Measurements from ENCODE around the gene PSMF1. TPM values are rescaled to one million over a fixed set of nuclear protein-coding genes. Genes with fewer than 3 reads are reported as not detected.

The PSMF1 gene
- total RNA-seq, 1 donor from 2014 or later = 86.0 TPM

DNA sequence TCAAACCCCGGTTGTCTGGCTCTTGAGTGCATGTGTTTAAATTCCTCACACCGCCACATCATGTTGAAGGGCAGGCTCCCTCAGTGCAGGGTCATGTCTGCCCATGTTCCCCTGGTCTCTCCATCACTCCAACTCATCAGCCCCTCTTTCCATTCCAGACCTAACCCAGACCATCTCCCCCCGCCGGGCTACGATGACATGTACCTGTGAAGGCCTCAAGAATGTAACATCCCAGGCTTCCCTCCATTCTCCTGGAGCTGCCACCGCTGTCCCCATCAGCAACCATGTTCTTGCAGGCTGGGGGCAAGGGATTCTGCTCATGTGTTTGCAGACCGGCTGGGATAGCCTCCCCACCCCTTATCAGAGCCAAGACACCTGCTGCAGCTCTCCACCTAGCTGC lies 46.5 kb downstream of the PSMF1 start:
- Mint-ChIP-seq H3K27ac (no peak overlapping the region), H3K4me3 (no peak overlapping the region), H3K36me3 (peaks cover 60% of the 10 kb centered on the region), H3K4me1 (no peaks in the 10 kb centered on the region), H3K9me3 (no peaks in the 10 kb centered on the region), H3K27me3 (ENCODE audit: low read depth) (no peaks in the 10 kb centered on the region)
- TF ChIP-seq, protein P1, sequence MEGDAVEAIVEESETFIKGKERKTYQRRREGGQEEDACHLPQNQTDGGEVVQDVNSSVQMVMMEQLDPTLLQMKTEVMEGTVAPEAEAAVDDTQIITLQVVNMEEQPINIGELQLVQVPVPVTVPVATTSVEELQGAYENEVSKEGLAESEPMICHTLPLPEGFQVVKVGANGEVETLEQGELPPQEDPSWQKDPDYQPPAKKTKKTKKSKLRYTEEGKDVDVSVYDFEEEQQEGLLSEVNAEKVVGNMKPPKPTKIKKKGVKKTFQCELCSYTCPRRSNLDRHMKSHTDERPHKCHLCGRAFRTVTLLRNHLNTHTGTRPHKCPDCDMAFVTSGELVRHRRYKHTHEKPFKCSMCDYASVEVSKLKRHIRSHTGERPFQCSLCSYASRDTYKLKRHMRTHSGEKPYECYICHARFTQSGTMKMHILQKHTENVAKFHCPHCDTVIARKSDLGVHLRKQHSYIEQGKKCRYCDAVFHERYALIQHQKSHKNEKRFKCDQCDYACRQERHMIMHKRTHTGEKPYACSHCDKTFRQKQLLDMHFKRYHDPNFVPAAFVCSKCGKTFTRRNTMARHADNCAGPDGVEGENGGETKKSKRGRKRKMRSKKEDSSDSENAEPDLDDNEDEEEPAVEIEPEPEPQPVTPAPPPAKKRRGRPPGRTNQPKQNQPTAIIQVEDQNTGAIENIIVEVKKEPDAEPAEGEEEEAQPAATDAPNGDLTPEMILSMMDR (IDR thresholded peaks at IDR 0.05; ENCODE audit: unreplicated experiment) = no peak
- DNase-seq (ENCODE audit: low spot score in 2 of 2, unreplicated experiment in 2 of 2) = no peak

DNA sequence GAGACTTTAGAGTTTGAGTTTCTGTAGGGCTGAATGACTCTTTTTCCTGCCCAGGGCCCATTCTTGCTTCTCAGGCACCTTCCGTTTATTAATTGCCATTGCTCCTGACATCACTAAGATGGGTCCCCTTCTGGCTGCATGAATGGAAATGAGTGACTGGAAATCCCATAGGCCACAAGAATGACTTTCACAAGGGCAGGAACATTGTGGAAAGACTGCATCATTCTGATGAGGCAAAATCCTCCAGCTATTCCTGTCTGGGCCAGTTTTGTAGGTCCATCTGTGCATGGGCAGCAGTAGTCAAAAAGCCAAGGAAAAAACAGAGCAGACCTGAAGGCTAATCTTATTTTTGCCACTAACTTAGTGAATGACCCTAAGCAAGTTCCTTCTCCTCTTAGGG lies 47.1 kb downstream of the PSMF1 start:
- no peak for DNase-seq (ENCODE audit: low spot score in 2 of 2, unreplicated experiment in 2 of 2)
- Mint-ChIP-seq H3K4me1 (no peaks in the 10 kb centered on the region), H3K4me3 (no peak overlapping the region), H3K9me3 (no peaks in the 10 kb centered on the region), H3K27ac (no peak overlapping the region), H3K27me3 (ENCODE audit: low read depth) (no peaks in the 10 kb centered on the region), H3K36me3 (peaks cover 62% of the 10 kb centered on the region)
- TF ChIP-seq, protein P1 (IDR thresholded peaks at IDR 0.05; ENCODE audit: unreplicated experiment) = no peak

DNA sequence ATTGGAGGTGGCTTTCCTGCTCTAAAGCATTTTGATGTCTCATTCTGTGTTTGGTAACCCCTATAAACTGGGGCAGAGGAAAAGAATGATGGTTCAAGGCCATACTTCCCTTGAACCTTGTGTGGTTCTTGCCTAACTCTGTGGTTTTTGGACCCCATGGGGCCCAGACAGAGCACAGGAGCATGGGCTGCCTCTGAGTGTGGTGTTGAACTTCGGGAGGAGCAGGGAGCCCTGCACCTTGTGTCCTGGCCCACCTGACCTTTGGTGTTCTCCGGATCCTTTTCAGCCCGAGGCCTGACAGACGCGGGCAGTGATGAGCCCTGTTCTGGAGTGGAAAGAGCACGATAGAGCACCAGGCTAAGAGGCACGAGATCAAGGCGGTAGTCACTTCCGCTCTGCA lies 47.5 kb downstream of the PSMF1 start:
- no peaks in the 10 kb centered on the region for H3K27me3 Mint-ChIP-seq (ENCODE audit: low read depth)
- H3K4me3 Mint-ChIP-seq = no peak overlapping the region
- H3K27ac Mint-ChIP-seq = no peak overlapping the region
- H3K36me3 Mint-ChIP-seq = peaks cover 59% of the 10 kb centered on the region
- no peak for DNase-seq (ENCODE audit: low spot score in 2 of 2, unreplicated experiment in 2 of 2)
- H3K4me1 Mint-ChIP-seq = no peaks in the 10 kb centered on the region
- TF ChIP-seq, protein P1 (IDR thresholded peaks at IDR 0.05; ENCODE audit: unreplicated experiment) = no peak
- no peaks in the 10 kb centered on the region for H3K9me3 Mint-ChIP-seq

DNA sequence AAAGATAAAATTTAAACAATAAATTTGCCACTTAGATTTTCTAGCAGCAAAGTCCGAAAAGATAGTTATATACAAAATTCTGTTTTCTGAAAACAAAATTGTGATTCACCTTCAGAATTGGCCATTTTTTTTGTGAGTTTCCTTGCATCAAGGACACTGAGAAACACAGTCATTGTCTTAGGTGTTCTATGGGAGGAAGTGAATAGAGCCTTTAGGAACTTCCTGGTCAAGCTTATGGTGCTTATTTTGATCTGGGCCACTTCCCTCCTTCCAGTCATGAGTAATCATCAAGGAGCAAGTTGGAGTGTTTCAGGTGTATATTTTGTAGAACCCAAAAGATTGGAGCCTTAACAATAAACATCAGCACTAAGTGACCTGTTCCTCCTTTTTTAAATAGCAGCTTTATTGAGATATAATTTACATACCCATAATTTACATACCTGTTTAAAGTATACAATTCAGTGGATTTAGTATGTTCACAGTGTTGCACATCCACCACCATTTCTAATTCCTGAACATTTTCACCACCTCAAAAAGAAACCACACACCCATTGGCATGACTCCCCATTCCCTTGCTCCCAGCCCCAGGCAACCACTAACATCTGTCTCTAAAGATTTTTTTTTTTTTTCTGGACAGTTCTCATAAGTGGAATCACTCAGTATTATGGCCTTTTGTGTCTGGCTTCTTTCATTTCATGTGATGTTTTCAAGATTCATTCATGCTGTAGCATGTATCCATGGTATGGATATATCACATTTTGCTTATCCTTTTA lies 48.7 kb downstream of the PSMF1 start:
- no peak for DNase-seq (ENCODE audit: low spot score in 2 of 2, unreplicated experiment in 2 of 2)
- TF ChIP-seq, protein P1 (IDR thresholded peaks at IDR 0.05; ENCODE audit: unreplicated experiment) = no peak
- H3K36me3 Mint-ChIP-seq = peaks cover 55% of the 10 kb centered on the region

DNA sequence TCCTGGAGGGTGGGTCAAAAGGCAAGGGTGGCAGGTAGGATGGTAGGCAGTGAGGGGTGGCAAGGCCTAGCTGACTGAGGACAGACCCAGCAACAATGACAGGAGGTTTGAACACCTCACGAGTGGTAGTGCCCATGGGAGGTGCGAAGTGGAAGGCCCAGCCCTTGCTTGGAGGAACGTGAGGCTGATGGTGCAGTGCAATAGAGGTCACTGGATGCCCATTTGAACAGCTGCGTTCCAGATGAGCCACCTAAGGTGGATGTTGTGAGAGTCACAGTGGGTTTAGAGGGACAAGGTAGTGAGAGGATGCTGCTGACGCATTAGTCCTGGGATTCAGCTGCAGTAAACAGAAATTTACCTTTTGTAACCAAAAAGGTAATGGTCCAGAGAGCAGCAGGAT lies 50.8 kb downstream of the PSMF1 start:
- TF ChIP-seq, protein P1 (IDR thresholded peaks at IDR 0.05; ENCODE audit: unreplicated experiment) = no peak
- no peak for DNase-seq (ENCODE audit: low spot score in 2 of 2, unreplicated experiment in 2 of 2)
- H3K27ac Mint-ChIP-seq = no peak overlapping the region
- H3K4me1 Mint-ChIP-seq = no peaks in the 10 kb centered on the region
- H3K9me3 Mint-ChIP-seq = no peaks in the 10 kb centered on the region
- H3K36me3 Mint-ChIP-seq = peaks cover 53% of the 10 kb centered on the region
- no peak overlapping the region for H3K4me3 Mint-ChIP-seq
- H3K27me3 Mint-ChIP-seq (ENCODE audit: low read depth) = no peaks in the 10 kb centered on the region

More for the DNA sequence above, 48.7 kb downstream of the PSMF1 start:
- Mint-ChIP-seq H3K27ac (no peak overlapping the region), H3K4me1 (no peaks in the 10 kb centered on the region), H3K9me3 (no peaks in the 10 kb centered on the region), H3K27me3 (ENCODE audit: low read depth) (no peaks in the 10 kb centered on the region), H3K4me3 (no peak overlapping the region)
